ENCODE data around the gene RASGRP4. TPM values are rescaled to one million over a fixed set of nuclear protein-coding genes. Genes with fewer than 3 reads are reported as not detected.
"Not testable (repeated sequence)": the region's sequence is repeated elsewhere in the genome, so short reads cannot be mapped to it uniquely, and the experiment has no call there.

Gene RASGRP4
- total RNA-seq: 10 to 100 TPM in 1 of 2 donors, 1 to 10 TPM in 1; 3.6 to 16.9 TPM

- Histone ChIP-seq H3K27me3 (replicated peaks; ENCODE audit: insufficient read depth) (no peaks in the 10 kb centered on the region), H3K4me1 (ENCODE audit: control insufficient read depth in 1 of 2, low read depth in 2 of 2) (no peaks in the 10 kb centered on the region), H3K4me3 (peak within 1 kb of the TSS; percentile 56), H3K9me3 (no peaks in the 10 kb centered on the region), H3K36me3 (no peaks in the 10 kb centered on the region), H3K27ac (no peak within 1 kb of the TSS)
- no peak for TF ChIP-seq CTCF (IDR thresholded peaks at IDR 0.05)
- DNase-seq (ENCODE audit: low spot score) (no peak), ATAC-seq (ENCODE audit: insufficient number of reproducible peaks, low FRiP score, low read depth) (no peak)
Observed at GRCh38 chr19:38425810-38426466, at the start of gene RASGRP4. Gene RASGRP4, minus strand, starts transcription at chr19:38426219. Its CDS starts 128 bp downstream, at chr19:38426091.

- no peak overlapping the region for H3K4me3 ChIP-seq
- no peak for DNase-seq (ENCODE audit: low spot score)
- H3K4me1 ChIP-seq (ENCODE audit: control insufficient read depth in 1 of 2, low read depth in 2 of 2): no peaks in the 10 kb centered on the region
- ATAC-seq (ENCODE audit: insufficient number of reproducible peaks, low FRiP score, low read depth): no peak
- no peak for TF ChIP-seq CTCF (IDR thresholded peaks at IDR 0.05)
- H3K36me3 ChIP-seq: no peaks in the 10 kb centered on the region
- no peaks in the 10 kb centered on the region for H3K9me3 ChIP-seq
- no peak overlapping the region for H3K27ac ChIP-seq
- no peaks in the 10 kb centered on the region for H3K27me3 ChIP-seq (replicated peaks; ENCODE audit: insufficient read depth)
Observed at GRCh38 chr19:38475176-38475575, 49.2 kb upstream of the RASGRP4 start.

- Histone ChIP-seq H3K4me1 (ENCODE audit: control insufficient read depth in 1 of 2, low read depth in 2 of 2) (no peaks in the 10 kb centered on the region), H3K9me3 (no peaks in the 10 kb centered on the region), H3K27me3 (replicated peaks; ENCODE audit: insufficient read depth) (no peaks in the 10 kb centered on the region), H3K36me3 (no peaks in the 10 kb centered on the region), H3K4me3 (no peak overlapping the region), H3K27ac (no peak overlapping the region)
- DNase-seq (ENCODE audit: low spot score) (no peak), ATAC-seq (ENCODE audit: insufficient number of reproducible peaks, low FRiP score, low read depth) (no peak)
- no peak for TF ChIP-seq CTCF (IDR thresholded peaks at IDR 0.05)
Observed at GRCh38 chr19:38473201-38473600, 47.2 kb upstream of the RASGRP4 start.

GRCh38 chr19:38472725-38473124 is 46.7 kb upstream of the RASGRP4 start:
- H3K9me3 ChIP-seq; H3K4me3 ChIP-seq; H3K27me3 ChIP-seq (replicated peaks; ENCODE audit: insufficient read depth); H3K36me3 ChIP-seq; H3K27ac ChIP-seq; H3K4me1 ChIP-seq (ENCODE audit: control insufficient read depth in 1 of 2, low read depth in 2 of 2); DNase-seq (ENCODE audit: low spot score); ATAC-seq (ENCODE audit: insufficient number of reproducible peaks, low FRiP score, low read depth): not testable (repeated sequence)

- Histone ChIP-seq H3K36me3 (no peaks in the 10 kb centered on the region), H3K4me1 (ENCODE audit: control insufficient read depth in 1 of 2, low read depth in 2 of 2) (no peaks in the 10 kb centered on the region), H3K9me3 (no peaks in the 10 kb centered on the region), H3K4me3 (no peak overlapping the region), H3K27ac (no peak overlapping the region), H3K27me3 (replicated peaks; ENCODE audit: insufficient read depth) (no peaks in the 10 kb centered on the region)
- DNase-seq (ENCODE audit: low spot score): no peak
- ATAC-seq (ENCODE audit: insufficient number of reproducible peaks, low FRiP score, low read depth): no peak
- TF ChIP-seq CTCF (IDR thresholded peaks at IDR 0.05): no peak
Observed at GRCh38 chr19:38470788-38471480, 44.9 kb upstream of the RASGRP4 start.

Measured in thoracic aorta (tissue), 2 donors.